HCT116 (cell line): Measurements from ENCODE around the gene TMUB1.

Experiments used
- ATF3 ChIP-seq: IDR thresholded peaks from 2 replicates; pipeline ENCODE4 v1.6.1; 2012
- CEBPB ChIP-seq: IDR thresholded peaks from 2 replicates; pipeline ENCODE4 v1.6.1; 2012; ENCODE audit warnings: low read depth
- CTCF ChIP-seq, 3 experiments: fragments of 200-600 bp in 1 of 3; sonication (generic) in 1 of 3; IDR thresholded peaks in 2 of 3; conservative IDR thresholded peaks in 1 of 3; 2 replicates each; pipeline ENCODE4 v1.5.1; 2012 to 2017; ENCODE audit warnings: low read depth in 2 of 3, low read length in 2 of 3, antibody characterized with exemption in 1 of 3, borderline replicate concordance in 1 of 3, control low read depth in 1 of 3, mild to moderate bottlenecking in 1 of 3, mixed read lengths in 1 of 3, mixed run types in 1 of 3, moderate library complexity in 1 of 3; ENCODE audit not compliant: insufficient read depth in 1 of 3
- EZH2 ChIP-seq: fragments of 200-600 bp; sonication (generic); IDR thresholded peaks from 2 replicates; pipeline ENCODE4 v1.6.1; 2017; ENCODE audit warnings: antibody characterized with exemption, mixed run types
- EZH2phosphoT487 ChIP-seq: fragments of 200-600 bp; IDR thresholded peaks from 2 replicates; pipeline ENCODE4 v1.6.1; 2018; ENCODE audit warnings: antibody characterized with exemption, borderline replicate concordance
- FOSL1 ChIP-seq: IDR thresholded peaks from 2 replicates; pipeline ENCODE4 v1.6.1; 2012; ENCODE audit warnings: low read depth
- MAX ChIP-seq: IDR thresholded peaks from 2 replicates; pipeline ENCODE4 v1.6.1; 2012
- POLR2AphosphoS5 ChIP-seq: IDR thresholded peaks from 2 replicates; pipeline ENCODE4 v1.6.1; 2011; ENCODE audit warnings: mild to moderate bottlenecking, low read depth, low read length, moderate library complexity
- TCF7L2 ChIP-seq: IDR thresholded peaks from 2 replicates; pipeline ENCODE4 v1.7.0; 2011; ENCODE audit warnings: borderline replicate concordance, inconsistent platforms; ENCODE audit not compliant: insufficient read depth, insufficient read length; ENCODE audit errors: extremely low read depth
- YY1 ChIP-seq: IDR thresholded peaks from 2 replicates; pipeline ENCODE4 v1.6.1; 2011; ENCODE audit warnings: low read length, low read depth, moderate library complexity, mild to moderate bottlenecking; ENCODE audit not compliant: insufficient replicate concordance; ENCODE audit errors: extremely low read depth
- ZFX ChIP-seq: fragments of 450-650 bp; IDR thresholded peaks from 2 replicates; pipeline ENCODE4 v1.6.1; 2017
- ZNF274 ChIP-seq: fragments of 200-500 bp; sonication (Bioruptor generic); IDR thresholded peaks from 2 replicates; pipeline ENCODE4 v1.6.1; 2014; ENCODE audit warnings: mild to moderate bottlenecking, low read depth, low read length, inconsistent platforms

GRCh38 chr7:151062399-151063211 lies 20.7 kb downstream of the TMUB1 start:
- TF ChIP-seq CTCF (IDR thresholded peaks at IDR 0.05 in 2 of 3, conservative IDR thresholded peaks at IDR 0.05 in 1 of 3; ENCODE audit: borderline replicate concordance in 1 of 3, insufficient read depth in 1 of 3, low read depth in 2 of 3, low read length in 2 of 3) (no peak), ZFX (no peak), MAX (no peak), EZH2phosphoT487 (no peak), YY1 (no peak), CEBPB (no peak), FOSL1 (no peak), ATF3 (no peak), EZH2 (no peak), ZNF274 (no peak), TCF7L2 (no peak), POLR2AphosphoS5 (no peak)
